HG03196 (cell line): Measurements from ENCODE around the gene C1QTNF9B.
"Not testable (repeated sequence)": the region's sequence is repeated elsewhere in the genome, so short reads cannot be mapped to it uniquely, and the experiment has no call there.

Experiments used
- ATAC-seq: cut with Tn5 transposase; IDR thresholded peaks from one replicate; pipeline ENCODE4 v1.9.1; 2021; ENCODE audit not compliant: unreplicated experiment

The C1QTNF9B gene

GRCh38 chr13:23894746-23895145, 2.6 kb downstream of the C1QTNF9B start:
- not testable (repeated sequence) for ATAC-seq

- not testable (repeated sequence) for ATAC-seq
Measured at GRCh38 chr13:23893791-23894190, 3.5 kb downstream of the C1QTNF9B start.

- ATAC-seq, result peak; percentile 8
Measured at GRCh38 chr13:23889615-23890607, 7.4 kb downstream of the C1QTNF9B start.

- ATAC-seq, result peak; percentile 96
Measured at GRCh38 chr13:23888658-23889614, 8.4 kb downstream of the C1QTNF9B start, which contains the start of gene MIPEP. Gene MIPEP, minus strand, starts transcription at chr13:23889400. Its CDS starts 80 bp downstream, at chr13:23889320.

- not testable (repeated sequence) for ATAC-seq
Measured at GRCh38 chr13:23884361-23884760, 12.9 kb downstream of the C1QTNF9B start.

- ATAC-seq, result no peak
Measured at GRCh38 chr13:23883255-23883654, 14.0 kb downstream of the C1QTNF9B start.

- ATAC-seq, result not testable (repeated sequence)
Measured at GRCh38 chr13:23881402-23881800, 15.9 kb downstream of the C1QTNF9B start.

- ATAC-seq, result not testable (repeated sequence)
Measured at GRCh38 chr13:23880493-23881401, 16.6 kb downstream of the C1QTNF9B start.

- ATAC-seq, result no peak
Measured at GRCh38 chr13:23877286-23877685, 20.0 kb downstream of the C1QTNF9B start.

- no peak for ATAC-seq
Measured at GRCh38 chr13:23876265-23876664, 21.0 kb downstream of the C1QTNF9B start.

GRCh38 chr13:23871616-23872220, 25.6 kb downstream of the C1QTNF9B start:
- no peak for ATAC-seq

GRCh38 chr13:23870356-23871140, 26.8 kb downstream of the C1QTNF9B start:
- no peak for ATAC-seq

GRCh38 chr13:23868521-23868920, 28.8 kb downstream of the C1QTNF9B start:
- ATAC-seq, result no peak

- ATAC-seq, result no peak
Measured at GRCh38 chr13:23867027-23867491, 30.2 kb downstream of the C1QTNF9B start.

- ATAC-seq, result no peak
Measured at GRCh38 chr13:23866420-23867026, 30.8 kb downstream of the C1QTNF9B start.

- ATAC-seq, result no peak
Measured at GRCh38 chr13:23865906-23866305, 31.4 kb downstream of the C1QTNF9B start.

- ATAC-seq, result no peak
Measured at GRCh38 chr13:23865026-23865425, 32.3 kb downstream of the C1QTNF9B start.

- ATAC-seq, result no peak
Measured at GRCh38 chr13:23861310-23861709, 36.0 kb downstream of the C1QTNF9B start.
